Neural cell (in vitro differentiated cells): Measurements from ENCODE around the gene UVRAG. TPM values are rescaled to one million over a fixed set of nuclear protein-coding genes. Genes with fewer than 3 reads are reported as not detected.

ENCODE experiments used
- H2AFZ ChIP-seq: fragments of 200-600, 300-800 bp; sonication (generic), shearing (Covaris generic); 2 replicates; pipeline ENCODE4 v1.6.0; 2014; ENCODE audit warnings: low read depth, mild to moderate bottlenecking, antibody characterized with exemption, low read length, moderate library complexity
- H3F3A ChIP-seq: fragments of 200-600 bp; shearing (Covaris generic); 2 replicates; pipeline ENCODE4 v1.6.1; 2016; ENCODE audit warnings: mild to moderate bottlenecking, moderate library complexity, mixed read lengths, antibody characterized with exemption, low read length; ENCODE audit not compliant: insufficient read depth, poor library complexity, severe bottlenecking
- H3K27ac ChIP-seq: fragments of 200-600, 300-800 bp; sonication (generic), shearing (Covaris generic); 2 replicates; pipeline ENCODE4 v1.5.1; 2014; ENCODE audit warnings: mild to moderate bottlenecking, low read length, moderate library complexity
- H3K27me3 ChIP-seq: fragments of 300-800, 200-600 bp; sonication (generic), shearing (Covaris generic); 2 replicates; pipeline ENCODE4 v1.6.0; 2014; ENCODE audit warnings: mild to moderate bottlenecking, low read depth, low read length, moderate library complexity; ENCODE audit not compliant: insufficient read depth
- H3K36me3 ChIP-seq: fragments of 300-800, 200-600 bp; sonication (generic), shearing (Covaris generic); 2 replicates; pipeline ENCODE4 v1.5.1; 2014; ENCODE audit warnings: mild to moderate bottlenecking, antibody characterized with exemption, low read length, moderate library complexity; ENCODE audit not compliant: insufficient read depth
- H3K4me2 ChIP-seq: fragments of 300-800, 200-600 bp; sonication (generic), shearing (Covaris generic); 2 replicates; pipeline ENCODE4 v1.6.0; 2014; ENCODE audit warnings: mild to moderate bottlenecking, low read length
- H3K4me3 ChIP-seq: fragments of 300-800, 200-600 bp; sonication (generic), shearing (Covaris generic); 2 replicates; pipeline ENCODE4 v1.5.1; 2014; ENCODE audit warnings: mild to moderate bottlenecking, low read length, moderate library complexity
- H3K79me2 ChIP-seq: fragments of 200-600 bp; shearing (Covaris generic); replicated peaks from 2 replicates; pipeline ENCODE4 v1.6.0; 2014; ENCODE audit warnings: mild to moderate bottlenecking, low read length, moderate library complexity; ENCODE audit not compliant: insufficient read depth
- H3K9ac ChIP-seq: fragments of 300-800, 200-600 bp; sonication (generic), shearing (Covaris generic); 2 replicates; pipeline ENCODE4 v1.6.1; 2016; ENCODE audit warnings: mild to moderate bottlenecking, low read length, mixed read lengths
- H3K9me2 ChIP-seq: fragments of 200-600 bp; shearing (Covaris generic); 2 replicates; pipeline ENCODE4 v1.6.1; 2016; ENCODE audit warnings: mild to moderate bottlenecking, low read length, mixed read lengths; ENCODE audit not compliant: insufficient read depth
- H3K9me3 ChIP-seq: fragments of 200-600, 300-800 bp; sonication (generic), shearing (Covaris generic); 2 replicates; pipeline ENCODE4 v1.6.1; 2016; ENCODE audit warnings: mild to moderate bottlenecking, mixed run types, low read length, moderate library complexity, mixed read lengths
- H4K20me1 ChIP-seq: fragments of 200-600 bp; shearing (Covaris generic); 2 replicates; pipeline ENCODE4 v1.6.1; 2016; ENCODE audit warnings: mild to moderate bottlenecking, mixed run types; ENCODE audit not compliant: insufficient read depth
- CTCF ChIP-seq: fragments of 450-650 bp; IDR thresholded peaks from 2 replicates; pipeline ENCODE4 v1.5.1; 2014; ENCODE audit warnings: antibody characterized with exemption, mild to moderate bottlenecking, moderate library complexity; ENCODE audit not compliant: poor library complexity, severe bottlenecking
- EP300 ChIP-seq: fragments of 450-650 bp; conservative IDR thresholded peaks from 2 replicates; pipeline ENCODE4 v1.6.1; 2014; ENCODE audit warnings: antibody characterized with exemption, mild to moderate bottlenecking, moderate library complexity; ENCODE audit not compliant: poor library complexity, severe bottlenecking
- EZH2 ChIP-seq: fragments of 200-600, 300-800 bp; shearing (Covaris generic), sonication (generic); IDR thresholded peaks from 2 replicates; pipeline ENCODE4 v1.6.1; 2014; ENCODE audit warnings: antibody characterized with exemption, low read length, borderline replicate concordance, mild to moderate bottlenecking; ENCODE audit not compliant: insufficient read depth, poor library complexity, severe bottlenecking
- MXI1 ChIP-seq: fragments of 450-650 bp; conservative IDR thresholded peaks from 2 replicates; pipeline ENCODE4 v1.6.1; 2014; ENCODE audit warnings: antibody characterized with exemption, mild to moderate bottlenecking; ENCODE audit not compliant: poor library complexity, severe bottlenecking
- POLR2AphosphoS5 ChIP-seq: IDR thresholded peaks from 2 replicates; pipeline ENCODE4 v1.6.1; 2012
- RAD21 ChIP-seq: fragments of 450-650 bp; conservative IDR thresholded peaks from 2 replicates; pipeline ENCODE4 v1.6.1; 2014; ENCODE audit warnings: antibody characterized with exemption, mild to moderate bottlenecking, moderate library complexity
- REST ChIP-seq: IDR thresholded peaks from 2 replicates; pipeline ENCODE4 v1.6.1; 2012; ENCODE audit warnings: borderline replicate concordance
- SMC3 ChIP-seq: fragments of 450-650 bp; conservative IDR thresholded peaks from 2 replicates; pipeline ENCODE4 v1.6.1; 2014; ENCODE audit warnings: antibody characterized with exemption, mild to moderate bottlenecking, moderate library complexity; ENCODE audit not compliant: poor library complexity
- TAF1 ChIP-seq: IDR thresholded peaks from 2 replicates; pipeline ENCODE4 v1.6.1; 2012; ENCODE audit warnings: low read depth
- polyA plus RNA-seq: library from polyadenylated mRNA; depleted of rRNA; stranded (reverse); fragments of >200 nt; gene quantifications from 2 replicates; pipeline ENCODE4 v1.2.3, GENCODE V29; 2014

Gene UVRAG
- polyA plus RNA-seq, 1 donor from 2014 or later = 31.6 TPM

- Histone ChIP-seq H3K27me3 (no peaks in the 10 kb centered on the region), H2AFZ (no peak overlapping the region), H3K9me2 (no peaks in the 10 kb centered on the region), H3K36me3 (no peaks in the 10 kb centered on the region), H3K27ac (no peak overlapping the region), H4K20me1 (no peaks in the 10 kb centered on the region), H3F3A (no peaks in the 10 kb centered on the region), H3K4me2 (no peak overlapping the region), H3K4me3 (no peak overlapping the region), H3K79me2 (peaks cover 4% of the 10 kb centered on the region), H3K9ac (no peak overlapping the region), H3K9me3 (no peaks in the 10 kb centered on the region)
- TF ChIP-seq TAF1 = no peak
- TF ChIP-seq REST = no peak
- no peak for TF ChIP-seq CTCF
- TF ChIP-seq MXI1 = no peak
- TF ChIP-seq SMC3 = no peak
Measured at GRCh38 chr11:75841739-75842138, 26.7 kb downstream of the UVRAG start.

GRCh38 chr11:75845324-75845723 is 30.3 kb downstream of the UVRAG start:
- no peak overlapping the region for H2AFZ ChIP-seq
- H3K9ac ChIP-seq = no peak overlapping the region
- H3K36me3 ChIP-seq = no peaks in the 10 kb centered on the region
- H3F3A ChIP-seq = no peaks in the 10 kb centered on the region
- no peak overlapping the region for H3K4me2 ChIP-seq
- H4K20me1 ChIP-seq = no peaks in the 10 kb centered on the region
- no peaks in the 10 kb centered on the region for H3K9me3 ChIP-seq
- H3K9me2 ChIP-seq = no peaks in the 10 kb centered on the region
- no peak overlapping the region for H3K4me3 ChIP-seq
- H3K27me3 ChIP-seq = no peaks in the 10 kb centered on the region
- H3K79me2 ChIP-seq = peaks cover 4% of the 10 kb centered on the region
- TF ChIP-seq TAF1 (no peak), SMC3 (no peak), MXI1 (no peak), EP300 (no peak), REST (no peak), EZH2 (no peak), CTCF (no peak), POLR2AphosphoS5 (no peak), RAD21 (no peak)
- H3K27ac ChIP-seq = no peak overlapping the region
